H1 (cell line): Measurements from ENCODE around the gene FREM2.

Source experiments
- CHD2 ChIP-seq: IDR thresholded peaks from 2 replicates; pipeline ENCODE4 v1.6.1; 2012; ENCODE audit warnings: low read length, improper control_type of control experiment
- POLR2AphosphoS5 ChIP-seq: IDR thresholded peaks from 2 replicates; pipeline ENCODE4 v1.6.1; 2011; ENCODE audit warnings: low read depth, low read length
- POU5F1 ChIP-seq: IDR thresholded peaks from 2 replicates; pipeline ENCODE4 v1.6.1; 2011; ENCODE audit warnings: low read depth, mild to moderate bottlenecking, low read length, moderate library complexity
- RAD21 ChIP-seq, 2 experiments: IDR thresholded peaks in 1 of 2; conservative IDR thresholded peaks in 1 of 2; 2 replicates each; pipeline ENCODE4 v1.6.1; 2011; ENCODE audit warnings: low read depth in 2 of 2, low read length in 2 of 2, improper control_type of control experiment in 1 of 2, inconsistent platforms in 1 of 2, mild to moderate bottlenecking in 1 of 2, moderate library complexity in 1 of 2
- TBP ChIP-seq: IDR thresholded peaks from 2 replicates; pipeline ENCODE4 v1.6.1; 2011; ENCODE audit warnings: low read depth, low read length, improper control_type of control experiment
- YY1 ChIP-seq: IDR thresholded peaks from 2 replicates; pipeline ENCODE4 v1.6.1; 2011; ENCODE audit warnings: low read depth, mild to moderate bottlenecking, low read length
- TF ChIP-seq, protein P1 (sequence below), 3 experiments: IDR thresholded peaks; 1 replicate in 2 of 3; 2 replicates in 1 of 3; pipeline versions ENCODE4 v1.5.1 to v1.6.1; 2011; ENCODE audit warnings: low read length in 3 of 3, mild to moderate bottlenecking in 3 of 3, inconsistent platforms in 2 of 3, low read depth in 1 of 3, moderate library complexity in 1 of 3; ENCODE audit not compliant: insufficient read depth in 1 of 3; ENCODE audit errors: control extremely low read depth in 1 of 3

DNA sequence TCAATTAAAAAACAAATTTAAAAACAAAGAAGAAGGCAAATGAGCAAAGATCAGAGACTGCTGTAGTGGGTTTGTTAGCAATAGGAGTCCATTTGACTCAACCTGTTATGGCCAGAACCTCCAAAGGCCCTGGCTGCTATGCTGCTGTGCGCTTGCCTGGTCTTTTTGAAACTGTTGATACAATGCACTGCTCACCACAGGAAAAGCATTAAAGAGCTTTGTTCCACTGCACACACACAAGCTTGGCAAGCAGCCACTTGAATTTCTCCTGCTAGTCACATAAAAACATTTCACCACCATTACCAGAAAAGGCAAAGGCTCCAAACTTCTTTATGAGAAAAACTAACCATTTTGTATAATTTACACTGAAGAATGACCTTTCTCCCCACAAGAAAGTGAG lies 132.2 kb downstream of the FREM2 start:
- TF ChIP-seq TBP (no peak), YY1 (no peak), POU5F1 (no peak), POLR2AphosphoS5 (no peak), CHD2 (no peak), RAD21 (IDR thresholded peaks at IDR 0.05 in 1 of 2, conservative IDR thresholded peaks at IDR 0.05 in 1 of 2; ENCODE audit: low read depth in 2 of 2, low read length in 2 of 2) (no peak)
- TF ChIP-seq, protein P1, sequence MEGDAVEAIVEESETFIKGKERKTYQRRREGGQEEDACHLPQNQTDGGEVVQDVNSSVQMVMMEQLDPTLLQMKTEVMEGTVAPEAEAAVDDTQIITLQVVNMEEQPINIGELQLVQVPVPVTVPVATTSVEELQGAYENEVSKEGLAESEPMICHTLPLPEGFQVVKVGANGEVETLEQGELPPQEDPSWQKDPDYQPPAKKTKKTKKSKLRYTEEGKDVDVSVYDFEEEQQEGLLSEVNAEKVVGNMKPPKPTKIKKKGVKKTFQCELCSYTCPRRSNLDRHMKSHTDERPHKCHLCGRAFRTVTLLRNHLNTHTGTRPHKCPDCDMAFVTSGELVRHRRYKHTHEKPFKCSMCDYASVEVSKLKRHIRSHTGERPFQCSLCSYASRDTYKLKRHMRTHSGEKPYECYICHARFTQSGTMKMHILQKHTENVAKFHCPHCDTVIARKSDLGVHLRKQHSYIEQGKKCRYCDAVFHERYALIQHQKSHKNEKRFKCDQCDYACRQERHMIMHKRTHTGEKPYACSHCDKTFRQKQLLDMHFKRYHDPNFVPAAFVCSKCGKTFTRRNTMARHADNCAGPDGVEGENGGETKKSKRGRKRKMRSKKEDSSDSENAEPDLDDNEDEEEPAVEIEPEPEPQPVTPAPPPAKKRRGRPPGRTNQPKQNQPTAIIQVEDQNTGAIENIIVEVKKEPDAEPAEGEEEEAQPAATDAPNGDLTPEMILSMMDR (IDR thresholded peaks at IDR 0.05; ENCODE audit: control extremely low read depth in 1 of 3, insufficient read depth in 1 of 3, low read depth in 1 of 3, low read length in 3 of 3), result no peak
